Pons (tissue), 1 donor: ENCODE data around the gene SDF4.
"Not testable (repeated sequence)": the region's sequence is repeated elsewhere in the genome, so short reads cannot be mapped to it uniquely, and the experiment has no call there.

Experiments
- DNase-seq: peaks from one replicate; pipeline ENCODE4 v3.0.0-alpha.2; 2016; ENCODE audit warnings: low spot score

The SDF4 gene

DNA sequence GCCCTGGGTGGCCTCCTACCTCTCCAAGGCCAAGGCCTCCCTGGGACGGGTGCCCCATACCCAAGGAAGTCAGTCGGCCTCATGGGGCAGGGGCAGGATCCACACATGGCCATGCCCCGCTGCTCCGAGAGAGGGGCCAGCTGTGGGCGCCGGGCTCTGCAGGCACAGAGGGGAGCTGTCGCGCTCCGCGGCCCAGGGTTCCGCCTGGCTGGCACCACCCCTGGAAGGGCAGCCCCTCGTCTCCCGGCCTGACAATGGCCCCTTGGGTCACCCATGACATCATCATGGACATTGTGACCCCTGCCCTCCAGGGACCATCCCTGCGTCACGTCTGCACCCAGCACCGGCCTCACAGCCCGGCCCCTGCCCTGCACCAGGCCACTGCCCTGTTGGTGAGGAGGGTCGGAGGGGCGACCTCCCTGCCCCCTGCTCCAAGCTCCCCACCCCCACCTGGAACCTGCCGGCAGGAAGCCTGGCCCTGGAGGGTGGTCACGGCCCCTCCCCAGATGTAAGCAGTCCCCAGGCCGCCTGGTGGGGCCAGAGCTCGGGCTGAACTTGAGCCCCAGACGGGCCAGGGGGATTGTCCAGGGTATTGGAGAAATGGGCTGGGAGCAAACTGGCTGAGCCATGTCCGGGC, 52.3 kb downstream of the SDF4 start:
- DNase-seq: no peak

DNA sequence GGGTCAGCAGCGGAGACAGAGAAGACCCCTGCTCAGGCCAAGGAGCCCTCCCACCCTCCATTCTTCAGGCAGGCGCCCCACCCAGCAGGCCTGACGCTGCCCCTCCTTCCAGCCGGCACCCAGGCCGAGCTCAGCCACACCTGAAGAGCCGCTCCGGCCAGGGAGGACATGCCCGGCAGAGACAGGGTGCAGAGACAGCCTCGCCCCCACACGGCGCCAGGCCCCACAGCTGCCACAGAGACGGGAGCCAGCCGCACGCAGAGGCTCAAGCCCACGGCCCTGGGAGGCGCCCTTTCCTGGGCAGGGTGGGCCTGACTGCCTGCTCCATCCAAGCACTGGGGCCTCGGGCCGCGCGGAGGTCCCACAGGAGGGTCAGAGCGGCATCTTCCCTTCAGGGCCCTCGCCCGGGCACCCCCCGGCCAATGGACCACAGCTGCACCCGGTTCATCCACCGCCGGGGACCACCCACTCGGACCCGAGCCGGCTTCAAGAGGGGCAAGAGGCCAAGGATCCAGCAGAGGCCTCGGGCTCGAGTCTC, 52.9 kb downstream of the SDF4 start:
- no peak for DNase-seq

GRCh38 chr1:1177452-1178206, 54.2 kb downstream of the SDF4 start:
- no peak for DNase-seq

GRCh38 chr1:1176931-1177330, 54.9 kb downstream of the SDF4 start:
- DNase-seq: no peak

- not testable (repeated sequence) for DNase-seq
Observed at GRCh38 chr1:1176063-1176761, 55.6 kb downstream of the SDF4 start.

- DNase-seq: no peak
Observed at GRCh38 chr1:1175221-1176062, 56.4 kb downstream of the SDF4 start.

- DNase-seq: no peak
Observed at GRCh38 chr1:1173793-1174415, 57.9 kb downstream of the SDF4 start, which contains the start of gene TTLL10. TSS of gene TTLL10 (plus strand) at chr1:1173880. CDS start at chr1:1179216, 5,336 bp downstream.

DNA sequence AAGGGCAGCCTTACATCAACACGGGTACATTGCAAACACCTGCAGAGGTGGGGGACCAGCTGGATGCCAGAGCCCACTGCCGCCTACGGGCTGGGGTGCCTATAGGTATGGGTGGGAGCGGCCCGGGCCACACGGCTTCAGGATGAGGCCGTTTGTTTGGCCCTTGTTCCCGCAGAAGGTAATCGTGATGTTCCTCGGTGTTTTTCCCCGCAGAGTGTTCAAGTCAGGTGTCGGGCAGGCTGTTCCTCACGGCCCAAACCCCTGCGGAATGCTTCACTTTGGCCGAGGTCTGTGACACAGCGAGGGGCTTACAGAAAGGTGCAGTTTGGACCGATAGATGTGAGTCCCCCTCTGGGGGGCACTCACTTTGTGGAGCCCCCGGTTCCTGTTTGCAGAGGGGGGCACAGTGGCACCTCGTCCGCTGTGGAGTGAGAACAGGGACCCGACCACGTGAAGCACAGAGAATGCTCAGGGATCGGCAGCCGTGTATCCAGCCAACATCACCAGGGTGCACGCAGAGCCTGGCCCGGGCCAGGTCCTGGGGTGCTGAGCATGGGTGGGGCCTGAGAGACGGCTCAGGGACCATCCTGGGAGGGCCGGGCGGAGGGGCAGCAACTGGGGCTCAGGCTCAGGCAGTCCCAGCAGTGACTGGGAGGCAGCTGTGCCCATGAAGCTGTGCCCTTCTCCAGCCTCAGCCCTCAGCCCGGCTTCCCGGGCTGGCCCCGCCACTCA, 58.6 kb downstream of the SDF4 start:
- DNase-seq: no peak

DNA sequence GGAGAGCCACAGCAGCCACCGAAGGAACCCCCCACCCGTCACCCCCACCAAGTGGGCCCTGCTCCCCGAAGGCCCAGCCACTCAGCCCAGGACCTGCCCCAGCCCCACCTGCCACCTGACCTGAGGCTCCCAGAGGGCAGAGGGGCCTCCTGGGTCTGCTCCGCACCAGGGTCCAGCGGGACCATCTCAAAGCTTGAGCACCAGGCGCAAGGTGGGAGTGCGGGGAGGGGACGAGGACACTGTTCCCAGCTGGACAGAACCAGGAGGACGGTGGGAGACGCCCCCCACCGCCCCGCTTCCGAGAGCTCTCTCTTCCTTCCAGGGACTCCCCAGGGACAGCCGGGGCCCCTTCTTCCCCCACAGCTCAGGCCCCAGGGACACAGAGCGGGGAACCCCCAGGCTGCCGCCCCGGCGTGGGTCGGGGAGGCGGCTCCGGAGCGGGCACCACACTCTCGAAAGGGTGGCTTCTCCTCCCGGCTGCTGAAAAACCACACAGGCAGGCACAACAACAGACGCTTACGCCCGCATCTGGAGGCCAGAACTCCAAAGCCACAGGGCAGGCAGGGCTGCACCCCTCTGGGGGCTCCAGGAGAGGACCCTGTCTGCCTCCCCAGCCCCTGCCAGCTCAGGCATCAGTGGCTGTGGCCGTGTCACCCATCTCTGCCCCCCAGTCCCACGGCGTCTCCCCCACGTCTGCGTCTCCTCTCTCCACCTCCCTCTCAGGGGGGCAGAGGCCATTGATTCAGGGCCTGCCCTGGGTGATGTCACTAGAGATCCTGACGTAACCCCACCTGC, 60.1 kb downstream of the SDF4 start:
- no peak for DNase-seq

- no peak for DNase-seq
Observed at GRCh38 chr1:1171161-1171545, 60.6 kb downstream of the SDF4 start.

DNA sequence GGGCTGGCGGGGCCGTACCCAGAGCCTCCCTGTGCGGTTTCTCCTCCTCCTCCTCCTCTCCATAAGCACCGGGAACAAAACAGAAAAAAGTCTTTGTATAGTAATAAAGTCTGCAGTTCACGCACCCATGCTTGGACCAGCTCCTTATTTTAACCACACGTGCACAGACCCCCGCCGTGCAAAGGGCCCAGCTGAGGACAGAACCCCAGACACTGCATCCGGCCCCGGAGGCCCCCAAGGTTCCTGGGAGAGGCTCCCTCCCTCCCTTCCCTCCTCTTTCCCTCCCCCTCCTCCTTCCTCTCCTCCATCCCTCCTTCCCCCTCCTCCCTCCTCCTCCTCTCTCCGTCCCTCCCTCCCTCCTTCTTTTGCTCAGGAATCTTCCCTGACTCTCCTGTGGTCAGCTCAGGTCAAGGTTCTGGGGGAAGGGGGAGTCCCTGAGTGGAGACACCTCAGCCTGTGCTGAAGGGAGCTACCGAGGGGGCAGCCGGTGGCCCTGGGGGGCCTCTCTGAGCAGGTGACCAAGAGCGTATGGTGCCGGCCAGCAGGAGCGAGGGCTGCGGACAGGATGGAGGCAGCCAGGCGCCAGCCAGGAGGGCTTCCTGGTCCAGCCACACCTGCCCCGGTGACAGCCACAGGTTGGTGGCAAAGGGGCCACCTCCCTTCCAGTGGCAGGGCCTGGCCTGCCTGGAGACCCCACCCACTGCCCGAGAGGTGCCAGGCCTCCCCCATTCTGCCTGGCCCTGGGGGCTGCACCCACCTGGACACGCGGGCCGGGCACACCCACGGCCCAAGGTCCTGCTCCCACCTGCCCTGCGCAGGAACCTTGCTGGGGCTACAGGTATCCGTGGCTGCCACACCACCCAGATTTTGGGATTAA, 61.3 kb downstream of the SDF4 start:
- DNase-seq: no peak

GRCh38 chr1:1169429-1170214, 62.2 kb downstream of the SDF4 start:
- no peak for DNase-seq

DNA sequence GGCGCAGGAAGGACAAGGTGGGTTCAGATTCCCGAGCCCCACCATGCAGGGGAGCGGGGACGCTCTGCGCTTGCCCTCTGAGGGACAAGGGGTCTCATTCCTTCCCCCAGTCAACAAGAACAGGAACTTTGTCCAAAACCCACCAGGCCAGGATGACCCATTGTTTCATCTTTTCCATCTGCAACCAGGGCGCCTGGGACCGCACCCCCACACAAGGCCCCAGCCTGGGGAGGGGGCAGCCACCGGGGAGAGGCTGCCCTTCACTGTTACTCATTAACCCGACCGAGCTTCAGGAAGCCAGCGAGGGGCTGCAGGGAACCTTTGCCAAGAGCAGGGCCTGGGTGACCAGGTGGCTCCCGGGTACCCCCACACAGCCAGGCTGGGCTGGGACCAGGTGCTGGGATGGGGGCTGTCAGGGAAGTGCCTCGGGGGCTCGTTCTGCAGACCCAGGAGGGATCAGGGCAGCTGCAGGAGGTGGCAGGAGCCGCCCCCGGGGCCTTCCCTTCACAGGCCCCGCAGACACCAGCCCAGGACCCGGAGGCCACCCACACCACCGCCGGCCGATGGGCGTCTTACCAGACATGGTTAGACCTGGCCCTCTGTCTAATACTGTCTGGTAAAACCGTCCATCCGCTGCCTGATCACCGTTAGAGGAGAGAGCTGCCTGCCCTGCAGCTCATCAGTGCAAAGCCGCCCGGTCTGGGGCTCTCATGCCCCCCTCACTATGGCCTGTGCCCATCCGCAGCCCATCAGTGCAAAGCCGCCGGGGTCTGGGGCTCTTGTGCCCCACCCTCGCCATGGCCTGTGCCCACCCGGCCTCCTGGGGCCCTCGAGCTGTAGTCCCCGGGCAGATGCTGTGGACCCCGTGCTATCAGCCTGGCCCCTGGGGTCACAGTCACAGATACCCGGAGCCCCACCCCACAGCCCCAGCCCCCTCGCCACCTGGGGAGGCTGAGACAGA, 63.1 kb downstream of the SDF4 start:
- DNase-seq: no peak

GRCh38 chr1:1167841-1168450, 63.9 kb downstream of the SDF4 start:
- DNase-seq: no peak

DNA sequence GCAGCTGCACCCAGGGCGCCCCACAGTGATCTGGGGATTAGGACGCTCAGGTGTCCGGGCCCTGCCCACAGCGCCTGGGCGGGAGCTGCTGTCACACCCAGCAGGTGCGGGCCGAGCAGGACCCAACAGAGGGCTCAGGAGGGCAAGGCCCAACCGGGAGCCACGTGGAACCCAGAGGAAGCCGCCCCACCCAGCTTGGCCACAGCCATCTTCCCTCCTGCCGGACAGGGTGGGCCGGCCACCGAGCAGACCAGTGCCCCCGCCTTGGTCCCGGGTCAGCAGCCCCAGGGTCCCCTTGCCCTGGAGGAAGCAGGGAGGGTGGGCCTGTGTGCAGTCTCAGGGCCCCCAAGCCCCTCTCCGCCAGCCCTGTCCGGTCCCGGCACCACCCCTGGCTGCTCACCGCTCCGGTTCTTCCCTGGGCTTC, 64.4 kb downstream of the SDF4 start:
- DNase-seq: no peak
